GM21447 (cell line): ENCODE results near the gene OR11H6.
"Not testable (repeated sequence)": the region's sequence is repeated elsewhere in the genome, so short reads cannot be mapped to it uniquely, and the experiment has no call there.

Experiments used
- ATAC-seq: cut with Tn5 transposase; IDR thresholded peaks from one replicate; pipeline ENCODE4 v1.9.1; 2021; ENCODE audit not compliant: unreplicated experiment

The OR11H6 gene

GRCh38 chr14:20223410-20223809 is at the start of gene OR11H6:
Gene OR11H6, plus strand, starts transcription at chr14:20223710. Its CDS starts 0 bp downstream, at chr14:20223710.
- ATAC-seq: no peak

- ATAC-seq: not testable (repeated sequence)
Observed at GRCh38 chr14:20174205-20174604, 49.3 kb upstream of the OR11H6 start.

GRCh38 chr14:20176330-20176729 is 47.2 kb upstream of the OR11H6 start:
- ATAC-seq: no peak

- ATAC-seq: no peak
Observed at GRCh38 chr14:20177433-20177974, 46.0 kb upstream of the OR11H6 start.

GRCh38 chr14:20179218-20179617 is 44.3 kb upstream of the OR11H6 start:
- no peak for ATAC-seq

GRCh38 chr14:20179880-20180279 is 43.6 kb upstream of the OR11H6 start:
- no peak for ATAC-seq

- ATAC-seq: no peak
Observed at GRCh38 chr14:20180486-20180885, 43.0 kb upstream of the OR11H6 start.

- no peak for ATAC-seq
Observed at GRCh38 chr14:20184181-20184580, 39.3 kb upstream of the OR11H6 start.

GRCh38 chr14:20190596-20190995 is 32.9 kb upstream of the OR11H6 start, which contains the start of gene OR11G2:
Gene OR11G2, plus strand, starts transcription at chr14:20190896. Its CDS starts 6,542 bp downstream, at chr14:20197438.
- no peak for ATAC-seq

GRCh38 chr14:20191396-20191795 is 32.1 kb upstream of the OR11H6 start:
- no peak for ATAC-seq

- no peak for ATAC-seq
Observed at GRCh38 chr14:20194101-20194500, 29.4 kb upstream of the OR11H6 start.

GRCh38 chr14:20195170-20195569 is 28.3 kb upstream of the OR11H6 start:
- ATAC-seq: not testable (repeated sequence)

GRCh38 chr14:20195911-20196310 is 27.6 kb upstream of the OR11H6 start:
- no peak for ATAC-seq

- ATAC-seq: no peak
Observed at GRCh38 chr14:20197459-20197858, 26.1 kb upstream of the OR11H6 start.

- ATAC-seq: no peak
Observed at GRCh38 chr14:20198991-20199390, 24.5 kb upstream of the OR11H6 start.

- ATAC-seq: no peak
Observed at GRCh38 chr14:20204721-20205120, 18.8 kb upstream of the OR11H6 start.

GRCh38 chr14:20209595-20209994 is 13.9 kb upstream of the OR11H6 start:
- ATAC-seq: no peak

GRCh38 chr14:20212406-20212805 is 11.1 kb upstream of the OR11H6 start:
- ATAC-seq: not testable (repeated sequence)

- ATAC-seq: no peak
Observed at GRCh38 chr14:20215196-20215595, 8.3 kb upstream of the OR11H6 start.

GRCh38 chr14:20219033-20219432 is 4.5 kb upstream of the OR11H6 start:
- no peak for ATAC-seq

- no peak for ATAC-seq
Observed at GRCh38 chr14:20228681-20229080, 5.2 kb downstream of the OR11H6 start, which contains the start of gene OR11H7. Gene OR11H7, plus strand, starts transcription at chr14:20228981.

GRCh38 chr14:20235415-20235814 is 11.9 kb downstream of the OR11H6 start:
- ATAC-seq: not testable (repeated sequence)

GRCh38 chr14:20247646-20248246 is 24.2 kb downstream of the OR11H6 start:
- ATAC-seq: no peak
